ENCODE measurements around the gene TRPC4AP. TPM values are rescaled to one million over a fixed set of nuclear protein-coding genes. Genes with fewer than 3 reads are reported as not detected.

The TRPC4AP gene
- total and polyA plus RNA-seq, 10 of the 15 experiments (the other 5 are each of a cell fraction or from before 2014, with no cell fraction given) = 1.1 to 61.7 (median 41.2) TPM

GRCh38 chr20:34990231-34990630 lies 102.4 kb downstream of the TRPC4AP start:
- no peak for FAIRE-seq
- POLR2A ChIA-PET = no interaction called here
- WGBS (ENCODE audit: insufficient coverage, insufficient replicate concordance, low lambda C conversion rate, missing lambda C conversion rate) = 70% methylated on average over 11 of the region's 11 CpGs

More at GRCh38 chr20:34990231-34990630, 102.4 kb downstream of the TRPC4AP start:
- in situ Hi-C loops (cut with MboI) = no loop called here
- BruUV-seq (replicated peaks) = no TSS peak
- Histone ChIP-seq H3K4me1 (ENCODE audit: control insufficient read depth, insufficient read depth, low read length) (no peaks in the 10 kb centered on the region), H3K4me2 (ENCODE audit: control insufficient read depth, insufficient read depth) (no peak overlapping the region), H2AFZ (ENCODE audit: control insufficient read depth, low read depth, low read length) (no peak overlapping the region), H3K9ac (ENCODE audit: control insufficient read depth, insufficient read depth, low read length) (no peak overlapping the region), H3K4me3 (no peak overlapping the region), H4K20me1 (ENCODE audit: control insufficient read depth, insufficient read depth) (no peaks in the 10 kb centered on the region), H3K27me3 (replicated peaks in 1 of 2; ENCODE audit: control insufficient read depth in 2 of 2, insufficient read depth in 2 of 2, low read length in 1 of 2) (no peaks in the 10 kb centered on the region), H3K9me3 (replicated peaks; ENCODE audit: control insufficient read depth, insufficient read depth, low read length) (no peaks in the 10 kb centered on the region), H3K36me3 (ENCODE audit: control insufficient read depth in 2 of 2, insufficient read depth in 2 of 2, low read length in 1 of 2) (no peaks in the 10 kb centered on the region), H3K79me2 (ENCODE audit: control insufficient read depth, insufficient read depth, low read length) (no peaks in the 10 kb centered on the region), H3K27ac (ENCODE audit: control insufficient read depth, insufficient read depth) (no peak overlapping the region)
- RAD21 ChIA-PET (ENCODE audit: unreplicated experiment) = no interaction called here
- intact Hi-C loops (cut with micrococcal nuclease; ENCODE audit: unreplicated experiment) = no loop called here
- CTCF ChIA-PET = no interaction called here
- no peak for ATAC-seq
- SMC1A ChIA-PET (ENCODE audit: uncharacterized antibody, unreplicated experiment) = no interaction called here
- TF ChIP-seq RB1 (IDR thresholded peaks at IDR 0.05; ENCODE audit: borderline replicate concordance) = no peak
- TF ChIP-seq ZBTB40 (IDR thresholded peaks at IDR 0.05; ENCODE audit: borderline replicate concordance) = no peak
- no peak for TF ChIP-seq EED (IDR thresholded peaks at IDR 0.05; ENCODE audit: low read depth)
- TF ChIP-seq PAX8 (IDR thresholded peaks at IDR 0.05) = no peak
- no peak for TF ChIP-seq ZBED1 (IDR thresholded peaks at IDR 0.05; ENCODE audit: borderline replicate concordance)
- TF ChIP-seq SP1 (IDR thresholded peaks at IDR 0.05; ENCODE audit: low read depth, low read length) = no peak
- DNase-seq (ENCODE audit: low read depth, low spot score) = no peak

All from GM12878 (cell line).